ENCODE results near the gene RABAC1. TPM values are rescaled to one million over a fixed set of nuclear protein-coding genes. Genes with fewer than 3 reads are reported as not detected.

The RABAC1 gene
- total RNA-seq, 1 experiment from 2014 or later = 94.0 TPM

- Histone ChIP-seq H3K23ac (ENCODE audit: insufficient read length, low read depth, low read length) (no peak overlapping the region), H4K91ac (ENCODE audit: insufficient read length, low read depth, low read length) (no peak overlapping the region), H3K4ac (ENCODE audit: low read depth, low read length) (no peak overlapping the region), H3K9ac (ENCODE audit: extremely low read depth, insufficient read length, low read length) (no peak overlapping the region), H2BK15ac (ENCODE audit: low read depth, low read length) (no peak overlapping the region), H2BK20ac (ENCODE audit: low read depth, low read length, poor library complexity, severe bottlenecking) (no peak overlapping the region), H3K23me2 (ENCODE audit: insufficient read length, low read depth, low read length, poor library complexity, severe bottlenecking) (peaks cover 3% of the 10 kb centered on the region), H2BK12ac (ENCODE audit: insufficient read length, low read depth, low read length) (no peak overlapping the region), H4K5ac (ENCODE audit: insufficient read length, low read depth, low read length) (no peak overlapping the region), H3T11ph (ENCODE audit: low read length) (no peak overlapping the region), H3K79me2 (ENCODE audit: insufficient read depth, low read length) (no peaks in the 10 kb centered on the region), H4K8ac (replicated peaks; ENCODE audit: insufficient read length, low read depth, low read length) (no peak overlapping the region), H3K27me3 (ENCODE audit: insufficient read depth, low read length) (peaks cover 29% of the 10 kb centered on the region), H3K27ac (ENCODE audit: insufficient read length, low read depth, low read length) (no peak overlapping the region), H4K20me1 (ENCODE audit: control insufficient read depth, insufficient read depth, insufficient read length) (no peaks in the 10 kb centered on the region), H3K18ac (ENCODE audit: insufficient read length, low read depth, low read length) (no peak overlapping the region), H2BK120ac (ENCODE audit: low read depth, low read length, poor library complexity, severe bottlenecking) (no peak overlapping the region), H2AFZ (ENCODE audit: low read length) (no peak overlapping the region), H2BK5ac (ENCODE audit: insufficient read length, low read length) (no peak overlapping the region), H3K79me1 (ENCODE audit: insufficient read depth, low read depth, low read length, poor library complexity, severe bottlenecking) (no peaks in the 10 kb centered on the region), H2AK5ac (ENCODE audit: insufficient read length, low read length) (no peak overlapping the region), H3K4me2 (ENCODE audit: insufficient read depth, insufficient read length, low read length) (no peak overlapping the region), H3K14ac (ENCODE audit: insufficient read depth, low read length) (no peak overlapping the region), H3K56ac (ENCODE audit: insufficient read length, low read depth, low read length) (no peak overlapping the region), H3K9me3 (ENCODE audit: control insufficient read depth, low read depth, low read length) (no peaks in the 10 kb centered on the region), H3K4me1 (ENCODE audit: insufficient read depth, low read length) (no peaks in the 10 kb centered on the region)
- Mint-ChIP-seq H3K27ac (no peak overlapping the region), H3K4me3 (no peak overlapping the region), H3K36me3 (ENCODE audit: insufficient read depth in 1 of 3, low read depth in 3 of 3) (peaks cover 13 to 32% (median 27%) of the 10 kb centered on the region in 3 experiments; a peak in 6 of 7 replicates), H3K27me3 (ENCODE audit: low read depth) (peaks cover 3% of the 10 kb centered on the region), H3K9me3 (peaks cover 0 to 2% of the 10 kb centered on the region in 2 experiments; a peak in 1 of 5 replicates), H3K4me1 (peaks cover 6 to 25% of the 10 kb centered on the region in 2 experiments; a peak in 3 of 4 replicates)
- WGBS (ENCODE audit: extremely low coverage, insufficient read length, low lambda C conversion rate) = no CpG with 5 or more reads among the region's 25 CpGs
- TF ChIP-seq CTCF (conservative IDR thresholded peaks at IDR 0.05) = no peak
- DNase-seq = no peak
Observed at GRCh38 chr19:41907994-41908615, 51.0 kb downstream of the RABAC1 start.
